NCI-H510A treated with DMSO at 0.1 percent for 48 hours (cell line): ENCODE results near the gene PRR36.

ENCODE experiments used
- DNase-seq: peaks from one replicate; lab custom pipeline; 2025; lab: John Stamatoyannopoulos, UW

Gene PRR36

DNA sequence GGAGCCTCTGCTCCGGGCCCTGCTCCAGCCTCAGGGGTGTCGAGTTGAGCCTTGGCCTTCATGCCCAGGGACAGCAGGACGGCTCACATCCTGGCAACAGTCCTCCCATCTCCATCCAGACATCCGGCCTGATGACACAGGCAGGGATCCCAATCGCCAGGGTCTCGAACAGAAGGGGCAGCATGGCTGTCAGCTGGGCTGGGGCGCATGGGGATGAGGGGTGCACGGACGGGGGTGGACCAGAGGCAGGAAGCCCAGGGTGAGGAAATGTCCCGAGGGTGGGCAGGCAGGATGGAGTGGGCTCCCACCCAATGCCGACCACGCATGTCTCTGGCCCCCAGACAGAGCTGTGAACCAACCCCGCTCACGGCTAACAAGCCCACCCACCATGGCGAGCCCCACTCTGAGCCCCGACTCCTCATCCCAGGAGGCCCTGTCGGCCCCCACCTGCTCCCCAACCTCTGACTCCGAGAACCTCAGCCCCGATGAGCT lies 28.0 kb downstream of the PRR36 start:
- no peak for DNase-seq

DNA sequence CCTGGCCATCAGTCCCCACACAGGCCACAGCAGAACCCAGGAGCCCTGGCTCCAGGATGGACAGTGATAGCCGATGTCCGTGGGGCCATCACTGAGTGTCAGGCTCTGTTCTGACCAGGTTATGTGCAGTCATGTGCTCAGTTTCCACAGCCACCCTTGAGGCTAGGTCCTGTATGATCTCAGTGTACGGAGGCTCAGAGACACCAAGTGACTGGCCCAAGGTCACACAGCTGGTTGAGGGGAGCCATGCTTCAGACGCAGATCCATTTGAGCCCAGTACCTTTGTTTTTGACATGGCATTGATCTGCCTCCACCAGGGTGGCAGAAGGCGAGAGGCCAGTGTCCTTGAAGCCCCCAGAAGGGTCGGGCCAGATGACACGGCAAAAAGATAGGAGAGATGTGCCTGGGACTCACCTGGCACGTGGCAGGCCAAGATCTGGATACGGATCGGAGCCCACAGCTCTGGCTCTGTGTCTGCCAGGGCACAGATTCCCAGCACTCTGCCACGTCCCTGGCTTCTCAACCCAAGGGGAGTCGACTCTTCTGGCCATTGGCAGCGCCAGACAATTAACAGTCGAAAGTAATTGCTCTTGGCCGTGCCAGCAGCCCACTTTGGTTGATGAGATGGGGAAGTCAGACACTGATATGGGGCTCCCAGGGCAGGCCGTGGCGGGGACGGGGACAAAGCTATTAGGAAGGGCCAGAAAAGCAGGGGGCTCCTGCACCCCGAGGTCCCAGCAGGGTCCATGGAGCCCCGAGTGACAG lies 28.6 kb downstream of the PRR36 start:
- DNase-seq: no peak

- DNase-seq: no peak
Observed at GRCh38 chr19:7844951-7845350, 29.2 kb downstream of the PRR36 start.

DNA sequence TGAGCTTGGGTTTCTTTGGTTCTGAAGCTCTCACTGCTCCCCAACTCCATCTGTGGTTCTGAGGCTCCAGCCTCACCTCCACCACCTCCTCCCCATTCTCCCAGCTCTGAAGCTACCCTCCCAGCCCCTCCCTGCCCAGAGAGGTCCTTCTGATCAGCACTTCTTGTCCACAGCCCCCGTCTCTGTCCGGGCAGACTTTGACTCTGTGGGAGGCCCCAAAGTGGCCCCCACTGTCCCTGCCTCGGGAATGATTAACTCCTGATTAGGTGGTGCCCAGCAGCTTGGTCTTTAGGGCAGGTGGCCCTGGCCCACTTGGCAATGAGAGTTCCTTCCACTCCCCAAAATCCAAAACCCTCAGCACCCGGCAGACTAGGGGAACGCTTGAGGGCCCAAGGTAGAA lies 29.8 kb downstream of the PRR36 start:
- no peak for DNase-seq

DNA sequence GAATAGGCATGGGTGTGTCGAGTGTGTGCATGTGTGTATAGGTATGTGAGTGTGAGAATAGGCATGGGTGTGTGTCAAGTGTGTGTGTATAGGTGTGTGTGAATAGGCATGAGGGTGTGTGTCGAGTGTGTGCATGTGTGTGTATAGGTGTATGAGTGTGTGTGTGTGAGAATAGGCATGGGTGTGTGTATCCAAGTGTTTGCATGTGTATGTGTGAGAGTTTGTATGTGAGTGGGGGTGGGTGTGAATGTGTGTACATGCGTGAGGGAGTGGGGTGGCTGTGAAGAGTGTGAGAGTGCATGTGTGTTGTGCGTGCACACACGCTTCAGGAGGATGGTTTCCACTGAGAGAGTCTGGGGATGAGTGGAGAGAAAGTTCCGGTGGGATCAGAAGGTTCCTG lies 30.7 kb downstream of the PRR36 start:
- no peak for DNase-seq

GRCh38 chr19:7842661-7843294 lies 31.4 kb downstream of the PRR36 start:
- no peak for DNase-seq

GRCh38 chr19:7841751-7842660 lies 32.2 kb downstream of the PRR36 start:
- DNase-seq: no peak

GRCh38 chr19:7840629-7841028 lies 33.6 kb downstream of the PRR36 start:
- no peak for DNase-seq

DNA sequence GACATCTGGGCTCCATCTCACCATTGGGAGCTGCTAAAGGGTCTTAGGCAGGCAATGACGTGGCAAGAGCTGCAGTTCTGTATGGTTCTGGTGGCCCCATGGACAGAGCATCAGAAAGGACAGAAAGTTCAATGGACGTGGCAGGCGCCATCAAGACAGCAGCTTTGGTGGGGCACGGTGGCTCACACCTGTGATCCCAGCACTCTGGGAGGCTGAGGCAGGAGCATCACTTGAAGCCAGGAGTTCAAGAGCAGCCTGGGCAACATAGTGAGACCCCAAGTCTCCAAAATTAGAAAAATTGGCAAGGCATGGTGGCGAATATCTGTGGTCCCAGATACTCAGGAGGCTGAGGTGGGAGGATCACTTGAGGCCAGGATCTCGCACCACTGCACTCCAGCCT lies 34.7 kb downstream of the PRR36 start:
- DNase-seq: no peak

GRCh38 chr19:7833225-7834099 lies 40.7 kb downstream of the PRR36 start:
- DNase-seq: no peak

GRCh38 chr19:7832781-7833180 lies 41.4 kb downstream of the PRR36 start:
- DNase-seq: no peak

GRCh38 chr19:7832009-7832408 lies 42.2 kb downstream of the PRR36 start:
- DNase-seq: no peak

DNA sequence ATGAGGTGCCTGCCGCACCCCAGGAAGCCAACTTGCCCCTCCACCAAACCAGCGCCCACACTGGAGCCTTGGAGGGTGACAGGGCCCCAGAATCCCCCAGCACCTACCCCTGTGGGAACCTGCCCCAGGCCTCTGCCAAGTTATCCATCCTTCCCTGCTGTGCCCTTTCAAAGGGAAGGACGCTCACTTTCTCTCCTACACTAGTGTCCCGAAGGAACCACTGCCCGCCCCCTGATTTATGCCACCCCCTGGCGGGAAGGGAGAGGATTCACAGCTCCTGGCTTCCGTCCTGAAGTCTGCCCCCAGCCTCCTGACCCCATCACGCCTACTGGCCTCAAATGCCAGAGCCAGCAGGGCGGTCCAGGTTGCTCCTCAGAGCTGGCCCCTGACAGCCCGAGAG lies 42.7 kb downstream of the PRR36 start:
- DNase-seq: no peak

- no peak for DNase-seq
Observed at GRCh38 chr19:7830823-7831222, 43.4 kb downstream of the PRR36 start.

- no peak for DNase-seq
Observed at GRCh38 chr19:7830272-7830771, 43.9 kb downstream of the PRR36 start.

DNA sequence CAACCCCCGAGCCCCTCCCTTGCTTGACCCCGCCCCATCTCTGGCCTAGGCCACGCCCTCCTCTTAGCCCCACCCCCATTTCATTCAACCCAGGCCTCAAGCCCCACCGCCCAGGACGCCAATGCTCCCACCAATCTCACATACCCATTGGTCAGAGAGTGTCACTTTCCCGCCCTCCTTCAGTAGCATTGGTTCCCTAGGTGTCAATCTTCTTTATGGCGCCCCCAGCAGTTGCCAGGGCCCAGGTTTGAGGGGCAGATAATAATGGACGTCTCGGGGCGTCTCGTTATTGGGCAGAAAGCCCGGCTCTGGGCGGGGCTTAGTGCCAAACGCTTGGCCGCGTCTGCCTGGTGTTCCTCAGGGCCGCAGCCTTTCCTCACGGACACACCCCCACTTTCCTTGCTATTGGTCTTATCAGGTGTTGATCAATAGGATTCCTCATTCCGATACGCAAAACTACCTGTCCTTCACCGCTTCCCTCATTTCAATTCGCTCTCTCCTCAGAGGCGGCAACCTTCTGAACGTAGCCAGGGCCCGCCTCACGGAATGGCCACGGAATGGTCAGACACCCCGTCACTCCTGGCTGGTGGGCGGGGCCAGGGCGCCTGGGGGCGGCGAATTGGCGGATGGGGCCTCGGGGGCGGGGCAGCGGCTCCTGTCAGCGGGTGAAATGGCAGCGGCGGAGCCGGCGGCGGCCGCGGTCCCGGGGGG lies 44.5 kb downstream of the PRR36 start, which contains the start of gene EVI5L:
TSS of gene EVI5L (plus strand) at position 658 of the 711 bp plus-strand sequence. CDS start 16,325 bp downstream, outside the sequence.
- peak; percentile 99 for DNase-seq

- DNase-seq: no peak
Observed at GRCh38 chr19:7829166-7829520, 45.0 kb downstream of the PRR36 start.

DNA sequence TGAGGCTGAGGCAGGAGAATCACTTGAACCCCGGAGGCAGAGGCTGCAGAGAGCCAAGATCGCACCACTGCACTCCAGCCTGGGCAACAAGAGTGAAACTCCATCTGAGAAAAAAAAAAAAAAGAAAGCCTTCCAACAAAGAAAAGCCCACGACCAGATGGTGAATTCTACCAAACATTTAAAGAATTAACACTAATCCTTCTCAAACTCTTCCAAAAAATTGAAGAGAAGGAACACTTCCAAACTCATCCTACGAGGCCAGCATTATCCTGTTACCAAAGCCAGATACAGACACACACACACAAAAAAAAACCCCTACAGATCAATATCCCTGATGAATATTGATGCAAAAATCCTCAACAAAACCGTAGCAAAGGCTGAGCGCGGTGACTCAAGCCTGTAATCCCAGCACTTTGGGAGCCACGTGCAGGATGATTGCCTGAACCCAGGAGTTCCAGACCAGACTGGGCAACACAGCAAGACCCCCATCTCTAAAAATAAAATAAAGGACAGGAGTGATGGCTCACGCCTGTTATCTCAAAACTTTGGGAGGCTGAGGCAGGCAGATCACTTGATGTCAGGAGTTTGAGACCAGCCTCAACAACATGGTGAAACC lies 50.4 kb downstream of the PRR36 start:
- no peak for DNase-seq

- no peak for DNase-seq
Observed at GRCh38 chr19:7822910-7823515, 51.2 kb downstream of the PRR36 start.

GRCh38 chr19:7820588-7820987 lies 53.6 kb downstream of the PRR36 start:
- DNase-seq: no peak
